Lower leg skin (tissue), 3 donors: ENCODE measurements around the gene APOBEC3H.
"Not testable (repeated sequence)": the region's sequence is repeated elsewhere in the genome, so short reads cannot be mapped to it uniquely, and the experiment has no call there.

Source experiments
- CTCF ChIP-seq, 3 donors: fragments of 450-650 bp; IDR thresholded peaks; one replicate each; pipeline ENCODE4 v1.5.1; 2016; ENCODE audit warnings: antibody characterized with exemption in 3 of 3, mild to moderate bottlenecking in 3 of 3, moderate library complexity in 2 of 3
- POLR2A ChIP-seq, 2 donors: fragments of 450-650 bp; IDR thresholded peaks; one replicate each; pipeline ENCODE4 v1.6.1; 2016 to 2017; ENCODE audit warnings: antibody characterized with exemption in 2 of 2, mild to moderate bottlenecking in 1 of 2, moderate library complexity in 1 of 2

GRCh38 chr22:39076155-39077025 lies 20.7 kb upstream of the APOBEC3H start:
- TF ChIP-seq CTCF, POLR2A (IDR thresholded peaks at IDR 0.05): not testable (repeated sequence)
